SK-N-SH treated with all-trans-retinoic acid at 6 μM for 48 hours (cell line): Measurements from ENCODE around the gene SLC36A4.

Experiments
- ATAC-seq: fragments of 200-7000 bp; cut with Tn5 transposase; 3 replicates; pipeline ENCODE4 v1.9.1; 2020; ENCODE audit warnings: mild to moderate bottlenecking, moderate library complexity
- ARNTL ChIP-seq: fragments of 450-650 bp; formaldehyde crosslinking; IDR thresholded peaks from 2 replicates; pipeline ENCODE4 v1.5.0; 2020; ENCODE audit warnings: low read depth, mild to moderate bottlenecking, moderate library complexity, borderline replicate concordance
- BACH2 ChIP-seq: fragments of 250-450 bp; sonication (Bioruptor Pico); IDR thresholded peaks from 2 replicates; pipeline ENCODE4 v1.9.0; 2021; ENCODE audit warnings: mild to moderate bottlenecking, borderline replicate concordance
- CREB5 ChIP-seq: fragments of 250-450 bp; sonication (Bioruptor Pico); IDR thresholded peaks from 2 replicates; pipeline ENCODE4 v1.5.1; 2020; ENCODE audit warnings: low read depth, mild to moderate bottlenecking, moderate library complexity
- CSDC2 ChIP-seq: fragments of 250-450 bp; sonication (Bioruptor Pico); IDR thresholded peaks from 2 replicates; pipeline ENCODE4 v1.5.0; 2020; ENCODE audit warnings: mild to moderate bottlenecking, moderate library complexity
- CSRNP3 ChIP-seq: fragments of 250-450 bp; sonication (Bioruptor Pico); IDR thresholded peaks from 2 replicates; pipeline ENCODE4 v1.5.1; 2021; ENCODE audit warnings: mild to moderate bottlenecking, moderate library complexity
- ESRRG ChIP-seq: fragments of 250-450 bp; sonication (Bioruptor Pico); IDR thresholded peaks from 2 replicates; pipeline ENCODE4 v1.6.1; 2021; ENCODE audit warnings: mild to moderate bottlenecking
- GLIS3 ChIP-seq: fragments of 250-450 bp; sonication (Bioruptor Pico); IDR thresholded peaks from 2 replicates; pipeline ENCODE4 v1.5.0; 2020; ENCODE audit warnings: mild to moderate bottlenecking, moderate library complexity
- OSR1 ChIP-seq: fragments of 250-450 bp; sonication (Bioruptor Pico); IDR thresholded peaks from 2 replicates; pipeline ENCODE4 v1.8.0; 2022; ENCODE audit warnings: moderate library complexity, mild to moderate bottlenecking, inconsistent platforms
- PATZ1 ChIP-seq: fragments of 250-450 bp; sonication (Bioruptor Pico); IDR thresholded peaks from 2 replicates; pipeline ENCODE4 v1.8.0; 2020; ENCODE audit warnings: mild to moderate bottlenecking, moderate library complexity, borderline replicate concordance
- PPARA ChIP-seq: fragments of 250-450 bp; sonication (Bioruptor Pico); IDR thresholded peaks from 2 replicates; pipeline ENCODE4 v1.5.0; 2020; ENCODE audit warnings: mild to moderate bottlenecking, borderline replicate concordance
- RARB ChIP-seq: fragments of 250-450 bp; sonication (Bioruptor Pico); IDR thresholded peaks from 2 replicates; pipeline ENCODE4 v1.8.0; 2021; ENCODE audit warnings: mild to moderate bottlenecking, moderate library complexity
- SNAI2 ChIP-seq: fragments of 250-450 bp; sonication (Bioruptor Pico); IDR thresholded peaks from 2 replicates; pipeline ENCODE4 v1.5.0; 2020; ENCODE audit warnings: mild to moderate bottlenecking, moderate library complexity
- TOX ChIP-seq: fragments of 250-450 bp; sonication (Bioruptor Pico); IDR thresholded peaks from 2 replicates; pipeline ENCODE4 v1.8.0; 2021; ENCODE audit warnings: mild to moderate bottlenecking, moderate library complexity, borderline replicate concordance
- TSHZ2 ChIP-seq: fragments of 250-450 bp; sonication (Bioruptor Pico); IDR thresholded peaks from 2 replicates; pipeline ENCODE4 v1.5.0; 2020; ENCODE audit warnings: mild to moderate bottlenecking, moderate library complexity
- ZC3H10 ChIP-seq: fragments of 250-450 bp; sonication (Bioruptor Pico); IDR thresholded peaks from 2 replicates; pipeline ENCODE4 v1.5.1; 2021; ENCODE audit warnings: mild to moderate bottlenecking, moderate library complexity
- ZFP3 ChIP-seq: fragments of 250-450 bp; sonication (Bioruptor Pico); IDR thresholded peaks from 2 replicates; pipeline ENCODE4 v1.5.0; 2020; ENCODE audit warnings: mild to moderate bottlenecking, moderate library complexity
- ZFP30 ChIP-seq: fragments of 450-650 bp; formaldehyde crosslinking; IDR thresholded peaks from 2 replicates; pipeline ENCODE4 v1.5.0; 2022; ENCODE audit warnings: mild to moderate bottlenecking, moderate library complexity
- ZNF565 ChIP-seq: fragments of 450-650 bp; formaldehyde crosslinking; conservative IDR thresholded peaks from 2 replicates; pipeline ENCODE4 v1.5.0; 2020; ENCODE audit warnings: low read depth, mild to moderate bottlenecking, moderate library complexity
- ZNF70 ChIP-seq: fragments of 450-650 bp; formaldehyde crosslinking; IDR thresholded peaks from 2 replicates; pipeline ENCODE4 v1.5.0; 2020; ENCODE audit warnings: mild to moderate bottlenecking, moderate library complexity

Gene SLC36A4

GRCh38 chr11:93229876-93230275, 32.1 kb upstream of the SLC36A4 start:
- ATAC-seq = no peak
- TF ChIP-seq TSHZ2 (CRISPR knock-in tag) (no peak), ZNF70 (CRISPR knock-in tag) (no peak), PPARA (CRISPR knock-in tag) (no peak), CSDC2 (no peak), SNAI2 (no peak), ARNTL (CRISPR knock-in tag) (no peak)

- no peak for TF ChIP-seq ZFP3 (CRISPR knock-in tag)
- TF ChIP-seq CSDC2 = no peak
- TF ChIP-seq CREB5 (CRISPR knock-in tag) = no peak
- TF ChIP-seq ZFP30 (CRISPR knock-in tag) = no peak
- no peak for TF ChIP-seq PATZ1
- TF ChIP-seq ZNF565 (CRISPR knock-in tag) = no peak
- TF ChIP-seq ARNTL (CRISPR knock-in tag) = no peak
- no peak for TF ChIP-seq OSR1
- no peak for TF ChIP-seq CSRNP3 (CRISPR knock-in tag)
- no peak for TF ChIP-seq GLIS3 (CRISPR knock-in tag)
- no peak for TF ChIP-seq ESRRG (CRISPR knock-in tag)
- no peak for TF ChIP-seq ZC3H10 (CRISPR knock-in tag)
- no peak for TF ChIP-seq BACH2 (CRISPR knock-in tag)
- no peak for TF ChIP-seq PPARA (CRISPR knock-in tag)
- TF ChIP-seq, all 23 proteins: peak for 0
- ATAC-seq = peak; percentile 53; the same call in 1 of the 3 replicates
Measured at GRCh38 chr11:93225662-93226061, 27.9 kb upstream of the SLC36A4 start.

- no peak for ATAC-seq
- TF ChIP-seq TOX (CRISPR knock-in tag) = no peak
Measured at GRCh38 chr11:93221539-93221938, 23.7 kb upstream of the SLC36A4 start.

GRCh38 chr11:93220078-93220477, 22.3 kb upstream of the SLC36A4 start:
- no peak for TF ChIP-seq RARB (CRISPR knock-in tag)
- TF ChIP-seq OSR1 = no peak
- no peak for TF ChIP-seq GLIS3 (CRISPR knock-in tag)
- no peak for TF ChIP-seq ZNF565 (CRISPR knock-in tag)
- no peak for TF ChIP-seq ZFP30 (CRISPR knock-in tag)
- no peak for TF ChIP-seq PATZ1
- TF ChIP-seq CSRNP3 (CRISPR knock-in tag) = no peak
- TF ChIP-seq TSHZ2 (CRISPR knock-in tag) = no peak
- TF ChIP-seq, all 23 proteins: peak for 0

More at GRCh38 chr11:93220078-93220477, 22.3 kb upstream of the SLC36A4 start:
- no peak for ATAC-seq
